ENCODE measurements around the gene SLC47A2.

Gene SLC47A2

GRCh38 chr17:19726631-19727376 lies 10.4 kb upstream of the SLC47A2 start:
- no peak for DNase-seq

DNA sequence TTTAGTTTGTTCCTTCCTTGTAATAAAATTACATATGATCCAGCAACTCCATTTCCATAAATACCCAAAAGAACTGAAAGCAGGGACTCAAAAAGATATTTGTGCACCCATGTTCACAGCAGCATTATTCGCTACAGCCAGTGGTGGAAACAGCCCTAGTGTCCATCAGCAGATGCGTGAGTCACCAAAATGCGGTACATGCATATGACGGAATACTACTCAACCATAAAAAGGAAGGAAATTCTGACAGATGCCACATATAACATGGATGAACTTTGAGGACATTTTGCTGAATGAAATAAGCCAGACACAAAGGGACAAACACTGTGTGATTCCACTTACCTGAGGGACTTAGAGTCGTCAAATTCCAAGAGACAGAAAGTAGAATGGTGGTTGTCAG lies 9.1 kb upstream of the SLC47A2 start:
- no peak for DNase-seq

DNA sequence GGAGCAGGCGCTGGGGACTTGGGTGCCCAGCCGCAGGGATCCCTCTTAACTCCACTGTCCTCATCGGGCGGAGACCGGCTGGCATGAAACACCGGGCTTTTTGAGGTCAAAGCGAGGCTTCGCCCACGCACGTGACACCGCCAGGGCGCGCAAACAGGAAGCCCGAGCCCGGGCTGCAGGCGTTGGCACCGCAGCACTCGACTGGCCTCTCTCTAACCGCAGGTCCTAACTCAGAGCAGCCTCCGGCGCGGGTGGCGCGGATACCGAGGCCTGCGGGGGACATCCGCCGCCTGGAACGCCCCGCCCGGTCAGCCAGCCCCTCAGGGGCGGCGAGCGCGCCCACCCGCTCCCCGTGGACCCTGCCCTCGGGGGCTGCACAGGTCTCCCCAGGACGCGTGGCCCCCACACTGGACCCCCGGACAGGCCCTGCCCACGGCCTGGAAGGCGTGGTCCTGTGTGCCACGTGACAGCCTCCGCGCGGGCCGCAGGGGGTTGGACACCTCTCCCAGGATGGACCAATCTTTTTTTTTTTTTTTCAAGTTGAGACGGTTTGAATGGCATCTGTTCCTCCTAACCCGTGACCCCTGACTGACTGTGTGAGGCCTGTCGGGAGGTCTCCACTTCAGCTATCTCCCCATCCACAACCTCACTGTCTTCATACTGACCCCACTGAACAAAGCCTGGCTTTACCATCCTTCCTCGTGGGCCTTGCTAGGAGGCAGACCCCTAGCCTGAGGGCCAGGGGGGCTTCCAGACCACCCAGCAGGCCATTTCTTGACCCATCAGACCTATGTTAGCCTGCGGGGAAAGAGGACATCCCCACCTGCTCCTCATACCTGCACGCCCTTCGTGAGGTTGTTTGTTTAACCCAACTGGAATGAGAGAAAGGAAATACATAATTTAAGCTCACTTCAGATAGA lies 8.4 kb upstream of the SLC47A2 start:
- DNase-seq = no peak

DNA sequence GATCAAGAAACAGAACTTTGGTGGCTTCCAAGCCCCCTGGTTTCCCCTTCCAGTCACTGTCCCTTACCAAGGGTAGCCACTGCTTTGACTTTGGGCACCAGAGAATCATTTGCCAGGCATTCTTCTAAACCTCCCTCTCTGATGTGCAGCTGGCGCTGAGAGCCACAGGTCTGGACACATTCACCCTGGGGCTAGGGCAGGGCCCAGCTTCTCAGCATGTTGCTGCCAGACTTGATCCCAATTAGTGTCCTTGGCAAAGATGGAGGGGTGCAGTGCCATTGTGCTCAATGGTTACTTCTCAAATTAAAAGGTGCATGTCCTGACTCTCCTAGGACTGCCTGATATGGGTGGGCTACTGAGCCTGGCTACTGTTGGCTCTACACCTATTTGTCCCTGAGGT lies 7.6 kb upstream of the SLC47A2 start:
- DNase-seq = no peak

DNA sequence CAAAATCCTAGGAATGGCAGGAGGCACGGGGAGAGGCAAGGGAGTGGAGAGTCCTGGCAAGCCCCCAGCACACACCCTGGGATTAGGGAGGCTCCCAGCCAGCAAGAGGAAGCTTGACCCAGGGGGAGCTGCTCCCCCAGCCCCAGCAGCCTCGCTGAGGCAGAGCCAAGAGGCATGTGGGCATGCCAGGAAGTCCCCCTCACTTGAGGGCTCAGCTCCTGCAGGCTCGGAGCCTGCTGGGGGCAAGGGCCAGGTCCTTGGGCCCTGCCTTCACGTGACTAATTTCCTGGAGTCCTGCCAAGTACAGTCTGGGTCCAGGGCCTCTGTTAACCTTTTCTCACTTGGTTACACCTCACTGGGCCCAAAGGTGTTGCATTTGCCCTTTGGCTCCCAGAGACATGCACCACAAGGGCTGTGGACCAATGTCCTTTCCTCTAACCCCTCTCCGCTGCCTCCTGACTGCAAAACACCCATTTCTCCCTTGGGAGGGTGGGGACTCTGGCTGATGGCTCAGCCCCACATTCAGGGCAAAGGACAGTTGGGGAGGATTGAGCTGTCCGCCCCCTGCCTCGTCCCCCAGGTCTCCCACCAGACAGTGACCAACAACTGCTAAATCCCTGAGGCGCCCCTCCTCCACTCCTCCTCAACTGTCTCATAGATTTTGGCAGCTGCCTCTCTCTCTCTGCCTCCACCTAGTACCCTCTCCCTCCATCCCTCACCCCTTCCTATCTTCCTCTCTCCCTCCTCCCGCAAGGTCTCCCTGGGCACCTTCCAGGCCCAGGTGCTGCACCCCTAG lies 4.4 kb upstream of the SLC47A2 start:
- no peak for DNase-seq

- no peak for DNase-seq
Observed at GRCh38 chr17:19720210-19720475, 3.8 kb upstream of the SLC47A2 start.

GRCh38 chr17:19719355-19720209 lies 3.2 kb upstream of the SLC47A2 start:
- no peak for DNase-seq

DNA sequence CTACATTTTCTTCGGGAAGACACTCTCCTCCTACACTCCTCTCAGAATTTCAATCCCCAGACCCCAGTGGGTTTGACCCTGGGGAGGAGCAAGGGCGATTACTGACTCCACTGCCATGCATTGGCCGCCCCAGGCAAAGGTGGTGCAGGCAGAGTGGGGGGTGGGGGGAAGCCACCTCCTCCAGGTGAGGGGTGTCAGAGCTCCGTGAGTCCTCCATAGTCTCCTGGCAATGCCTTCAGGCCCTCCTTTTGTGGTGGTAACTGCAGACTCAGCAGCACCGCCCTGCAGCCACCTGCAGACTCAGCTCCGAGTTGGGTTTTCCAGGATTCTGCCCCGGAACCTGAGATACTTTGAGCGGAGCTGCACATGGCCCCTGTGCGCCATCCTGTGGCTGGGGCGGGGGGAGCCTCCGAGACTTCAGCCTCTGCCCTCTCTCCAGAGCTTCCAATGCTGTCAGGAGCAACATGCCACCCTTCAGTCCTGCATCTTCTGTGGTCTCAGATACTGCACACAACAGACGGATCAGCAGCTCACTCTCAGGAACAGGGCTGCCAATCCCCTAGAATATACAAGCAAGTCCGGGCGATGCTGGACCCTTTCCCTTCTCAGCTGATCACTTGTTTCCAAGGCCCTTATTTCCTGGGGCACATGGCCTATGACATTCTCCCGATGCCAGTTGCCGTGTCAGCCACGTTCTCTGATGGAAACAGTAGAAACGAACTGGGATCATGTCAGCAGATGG lies 2.4 kb upstream of the SLC47A2 start:
- DNase-seq = no peak

DNA sequence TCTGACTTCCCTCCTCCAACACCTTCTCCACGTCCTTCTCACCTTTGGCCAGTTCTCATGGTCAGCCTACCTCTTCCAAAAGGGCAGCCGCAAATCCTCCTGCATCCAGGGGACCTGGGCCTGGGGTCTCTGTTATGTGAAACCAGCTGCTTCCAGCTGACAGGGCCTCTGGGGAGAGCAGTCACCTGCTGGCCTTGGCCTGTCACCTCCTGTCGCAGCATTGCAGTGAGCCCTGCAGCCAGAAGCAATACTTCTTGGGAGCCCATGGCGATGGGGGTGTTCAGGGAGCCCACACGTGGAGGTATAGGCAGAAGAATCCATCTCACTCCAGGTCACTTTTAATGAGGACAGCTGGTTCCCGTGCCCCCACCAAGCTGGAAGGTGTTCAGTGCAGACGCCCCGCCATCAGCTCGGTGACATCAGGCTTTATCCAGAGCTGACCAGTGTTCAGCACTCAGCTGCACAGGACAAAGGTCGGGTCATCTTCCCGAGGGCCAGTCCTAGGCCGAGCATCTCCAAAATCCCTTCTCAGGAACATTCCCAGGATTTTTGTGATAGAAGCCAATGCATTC lies 1.7 kb upstream of the SLC47A2 start:
- DNase-seq = no peak

DNA sequence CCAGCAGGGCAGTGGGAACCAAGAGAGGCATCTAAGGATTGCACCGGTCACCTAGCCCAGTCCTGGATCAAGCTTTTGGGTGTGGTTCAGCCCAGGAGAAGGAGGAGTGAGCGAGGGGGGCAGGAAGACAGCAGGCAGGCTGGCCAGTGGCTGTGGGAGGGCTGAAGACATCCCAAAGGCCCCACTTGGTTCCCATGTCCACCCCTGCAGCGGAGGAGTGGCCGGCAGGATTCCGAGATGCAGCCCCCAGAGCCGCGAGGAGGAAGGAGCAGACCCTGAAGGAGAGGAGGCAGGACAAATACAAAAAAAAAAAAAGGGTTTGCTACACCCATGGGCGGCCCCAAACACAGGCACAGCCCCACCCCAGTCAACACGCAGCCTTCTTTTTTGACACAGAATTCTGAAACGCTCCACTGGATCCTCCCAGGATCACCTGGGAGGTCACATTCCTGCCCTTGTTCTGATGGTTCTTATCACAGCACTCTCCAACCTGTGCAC lies 1.1 kb upstream of the SLC47A2 start:
- no peak for DNase-seq

GRCh38 chr17:19717031-19717360 lies 612 bp upstream of the SLC47A2 start:
- no peak for DNase-seq

GRCh38 chr17:19714542-19715411 lies 1.6 kb downstream of the SLC47A2 start:
- no peak for DNase-seq

DNA sequence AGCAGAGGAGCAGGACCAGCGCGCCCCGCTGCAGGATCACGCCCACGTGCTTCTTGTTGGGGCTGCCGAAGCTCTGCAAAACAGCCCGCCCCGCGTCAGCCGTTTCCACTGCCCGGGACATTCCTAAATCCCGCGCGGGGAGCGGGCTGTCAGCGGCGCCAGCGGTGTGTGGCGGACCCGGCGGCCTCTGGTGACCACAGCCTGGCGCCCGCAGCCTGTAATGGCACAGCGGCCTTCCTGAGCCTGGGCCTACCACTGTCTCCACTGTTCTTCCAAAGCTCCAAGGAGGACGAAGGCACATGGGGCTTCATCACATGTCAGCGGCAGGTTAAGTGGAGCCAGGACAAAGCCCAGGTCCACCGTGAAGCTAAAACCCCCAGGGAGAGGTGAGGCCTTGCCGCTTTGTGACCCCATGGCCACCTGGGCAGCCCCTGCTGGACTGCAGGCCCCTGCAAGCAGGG lies 2.5 kb downstream of the SLC47A2 start:
- DNase-seq = no peak

GRCh38 chr17:19713462-19713861 lies 2.9 kb downstream of the SLC47A2 start:
- no peak for DNase-seq

DNA sequence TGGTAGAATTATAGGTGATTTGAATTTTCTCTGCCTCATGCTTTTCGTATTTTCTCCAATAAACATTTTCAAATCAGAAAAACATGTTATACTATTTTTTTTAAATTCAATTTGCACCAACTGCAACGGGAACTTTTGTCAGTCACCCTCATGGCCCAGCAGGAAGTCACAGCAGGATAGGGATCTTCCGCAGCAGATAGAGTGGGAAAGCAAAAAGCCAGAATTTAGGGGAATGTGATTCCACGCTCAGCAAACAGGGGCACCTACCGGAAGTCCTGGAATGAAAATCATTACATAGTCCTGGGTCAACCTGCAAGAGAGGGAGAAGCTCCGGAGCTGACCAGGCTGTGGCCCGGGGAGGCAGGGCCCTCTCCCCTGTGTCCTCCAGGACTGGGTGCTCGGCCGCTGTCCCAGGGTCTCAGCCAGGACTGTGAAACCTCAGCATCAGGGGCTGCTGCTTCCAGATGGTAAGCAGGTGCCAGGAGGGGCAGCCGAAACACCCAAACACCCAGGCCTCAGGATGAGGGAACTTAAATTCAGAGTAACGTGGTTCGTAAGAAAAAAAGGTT lies 3.9 kb downstream of the SLC47A2 start:
- no peak for DNase-seq

DNA sequence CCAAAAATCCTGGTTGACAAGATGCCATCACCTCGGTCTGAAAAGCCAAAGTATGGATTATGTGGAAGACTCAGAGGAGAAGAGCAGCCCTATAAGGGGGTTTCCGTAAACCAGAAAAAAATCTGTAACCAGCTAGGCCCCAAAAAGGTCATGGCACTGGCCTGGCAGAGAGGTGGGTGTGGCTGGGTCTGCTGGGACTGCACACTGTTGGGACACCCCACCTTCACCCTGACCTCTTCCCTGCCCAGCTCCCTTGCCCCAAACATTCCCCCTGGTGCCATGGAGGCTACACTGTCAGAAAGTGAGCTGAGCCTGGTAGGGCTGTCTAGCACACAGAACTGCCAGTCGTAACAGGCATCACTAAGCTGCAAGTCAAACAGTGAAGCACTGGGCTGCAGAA lies 6.5 kb downstream of the SLC47A2 start:
- no peak for DNase-seq

DNA sequence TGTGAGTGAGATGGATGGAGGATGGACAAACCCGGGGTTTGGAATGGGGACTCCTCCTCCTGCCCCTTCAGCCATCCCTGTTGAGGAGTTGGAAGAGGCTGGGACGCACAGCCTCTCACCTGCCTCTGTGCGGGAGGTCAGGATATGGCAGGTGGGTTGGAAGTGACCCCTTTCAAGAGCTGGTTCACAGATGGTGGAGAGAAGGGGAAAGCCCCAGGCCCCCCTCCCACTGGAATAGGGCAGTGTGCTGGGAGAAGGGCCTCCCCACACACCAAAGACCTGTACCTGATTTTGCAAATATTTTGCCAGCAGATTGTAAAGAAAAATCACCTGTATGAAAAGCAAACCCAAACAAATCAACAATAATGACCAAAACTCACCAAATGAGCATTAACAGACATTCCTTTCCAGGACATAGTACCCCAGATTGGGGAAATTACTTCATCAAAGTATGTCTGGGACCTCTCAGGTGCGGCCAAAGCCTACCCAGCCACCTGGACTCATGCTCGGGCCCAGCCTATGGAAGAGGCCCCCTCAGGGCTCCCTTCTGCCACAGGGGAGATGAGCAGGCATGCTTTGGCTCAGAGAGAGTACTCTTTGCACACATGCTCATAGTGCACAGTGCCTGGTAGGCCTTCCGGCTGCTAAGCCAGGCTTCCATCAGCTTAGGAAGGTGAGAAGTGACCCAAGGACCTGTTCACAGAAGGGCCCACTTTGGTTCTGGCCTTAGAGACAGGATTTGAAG lies 7.8 kb downstream of the SLC47A2 start:
- DNase-seq = no peak

DNA sequence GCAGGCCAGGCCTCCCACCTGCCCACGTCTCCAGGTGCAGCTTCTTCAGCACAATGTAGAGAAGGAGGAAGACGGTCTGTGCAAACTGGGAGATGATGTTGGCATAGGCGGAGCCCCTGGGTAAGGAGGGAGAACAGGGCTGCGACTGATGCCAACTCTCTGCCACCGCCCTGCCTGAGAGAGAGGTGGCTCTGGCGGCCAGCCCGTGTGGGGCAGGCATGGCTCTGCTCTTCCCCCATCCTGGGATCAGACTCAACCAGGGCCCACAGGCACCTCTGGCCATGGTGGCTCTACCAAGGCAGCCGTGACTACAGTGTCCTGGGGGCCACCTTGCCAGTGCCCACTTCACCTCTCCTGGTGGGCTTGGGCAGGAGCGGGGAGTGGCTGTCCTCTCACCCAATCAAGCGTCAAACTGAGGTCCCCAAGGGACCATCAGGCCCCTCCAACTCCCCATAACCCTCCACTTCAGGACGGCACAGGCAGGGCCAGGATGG lies 8.6 kb downstream of the SLC47A2 start:
- DNase-seq = no peak

All from NK-92 treated with Interleukin-12 subunit alpha and Interleukin-12 subunit beta, amount 100 ng/mL, for 24 hours (cell line).